OCI-LY7 (cell line): Measurements from ENCODE around the gene COL5A1. TPM values are rescaled to one million over a fixed set of nuclear protein-coding genes. Genes with fewer than 3 reads are reported as not detected.

Source experiments
- BruUV-seq: library from RNA; stranded (reverse); fragments of 400-500 nt; replicated peaks from 2 replicates; lab custom pipeline; 2021; lab: Mats Ljungman, UMichigan
- CTCF ChIA-PET: fragments of 300-600 bp; sonication (Branson Sonifier 250); formaldehyde crosslinking; loops from one replicate; lab custom pipeline; 2022; ENCODE audit warnings: antibody characterized with exemption; ENCODE audit not compliant: unreplicated experiment; lab: Charles Lee
- POLR2A ChIA-PET: fragments of 300-600 bp; sonication (Branson Sonifier 250); formaldehyde crosslinking; loops from one replicate; lab custom pipeline; 2022; ENCODE audit warnings: antibody characterized with exemption; lab: Charles Lee
- DNase-seq: peaks from one replicate; pipeline ENCODE4 v3.0.0-alpha.2; 2015; ENCODE audit warnings: low spot score
- H2AFZ ChIP-seq: fragments of 200-600 bp; sonication (generic), shearing (Covaris generic); 2 replicates; pipeline ENCODE4 v1.6.1; 2014; ENCODE audit warnings: mild to moderate bottlenecking, antibody characterized with exemption, low read length, moderate library complexity
- H3K27ac ChIP-seq: fragments of 200-600 bp; sonication (generic); 2 replicates; pipeline ENCODE4 v1.5.1; 2014; ENCODE audit warnings: mixed run types, low read depth, mild to moderate bottlenecking, moderate library complexity, low read length, inconsistent platforms; ENCODE audit not compliant: poor library complexity, severe bottlenecking
- H3K36me3 ChIP-seq: fragments of 200-600 bp; sonication (generic); 2 replicates; pipeline ENCODE4 v1.6.1; 2014; ENCODE audit warnings: mild to moderate bottlenecking, antibody characterized with exemption, low read length, moderate library complexity, mixed read lengths; ENCODE audit not compliant: insufficient read depth
- H3K4me1 ChIP-seq: fragments of 200-600 bp; sonication (generic); 2 replicates; pipeline ENCODE4 v1.5.1; 2014; ENCODE audit warnings: mild to moderate bottlenecking, low read length; ENCODE audit not compliant: insufficient read depth, poor library complexity, severe bottlenecking
- H3K4me2 ChIP-seq: fragments of 200-600 bp; sonication (generic); 2 replicates; pipeline ENCODE4 v1.6.1; 2014; ENCODE audit warnings: mild to moderate bottlenecking, low read length
- H3K4me3 ChIP-seq: fragments of 200-600 bp; sonication (generic); 2 replicates; pipeline ENCODE4 v1.5.1; 2014; ENCODE audit warnings: mild to moderate bottlenecking, low read depth, low read length; ENCODE audit not compliant: poor library complexity, severe bottlenecking
- H3K79me2 ChIP-seq: fragments of 200-600 bp; sonication (generic); 2 replicates; pipeline ENCODE4 v1.6.1; 2016; ENCODE audit warnings: low read depth, mild to moderate bottlenecking, low read length, moderate library complexity, mixed read lengths; ENCODE audit not compliant: insufficient read depth
- H3K9me2 ChIP-seq: fragments of 200-600 bp; sonication (generic); 2 replicates; pipeline ENCODE4 v1.6.1; 2016; ENCODE audit warnings: mild to moderate bottlenecking, low read length, mixed read lengths; ENCODE audit not compliant: insufficient read depth
- H3K9me3 ChIP-seq: fragments of 200-600 bp; sonication (generic); 2 replicates; pipeline ENCODE4 v1.6.1; 2014; ENCODE audit warnings: mild to moderate bottlenecking, mixed run types, low read length, mixed read lengths
- H4K20me1 ChIP-seq: fragments of 200-600 bp; sonication (generic); 2 replicates; pipeline ENCODE4 v1.6.1; 2014; ENCODE audit warnings: mild to moderate bottlenecking, antibody characterized with exemption, low read length, moderate library complexity, mixed read lengths; ENCODE audit not compliant: insufficient read depth
- CTCF ChIP-seq: fragments of 200-600 bp; sonication (generic); conservative IDR thresholded peaks from 2 replicates; pipeline ENCODE4 v1.5.1; 2014; ENCODE audit warnings: mild to moderate bottlenecking, antibody characterized with exemption, low read length, moderate library complexity, mixed read lengths
- EZH2phosphoT487 ChIP-seq: fragments of 200-600 bp; sonication (generic); IDR thresholded peaks from 2 replicates; pipeline ENCODE4 v1.6.1; 2018; ENCODE audit warnings: low read depth, borderline replicate concordance, mild to moderate bottlenecking, mixed run types, antibody characterized with exemption, low read length, moderate library complexity, mixed read lengths
- intact Hi-C: fragments of 100-400 bp; cut with micrococcal nuclease; formaldehyde crosslinking; loops from one replicate; pipeline ENCODE4 v1.10.0; 2022; ENCODE audit not compliant: unreplicated experiment
- total RNA-seq, 2 experiments: library from RNA; depleted of rRNA in 1 of 2; stranded (reverse); fragments of >200 nt in 1 of 2; shearing (Covaris generic) in 1 of 2; gene quantifications; 2 replicates each; pipeline ENCODE4 v1.2.3, GENCODE V29; 2014 to 2022

The COL5A1 gene
- total RNA-seq, 2 experiments from 2014 or later = 12.2 to 28.6 TPM

GRCh38 chr9:134835987-134836386 lies 194.4 kb downstream of the COL5A1 start:
- CTCF ChIA-PET = no interaction called here
- H3K4me2 ChIP-seq = no peak overlapping the region
- H3K9me3 ChIP-seq = no peaks in the 10 kb centered on the region
- no peak overlapping the region for H3K27ac ChIP-seq
- H3K4me3 ChIP-seq = no peak overlapping the region
- H3K79me2 ChIP-seq = no peaks in the 10 kb centered on the region
- no peak for DNase-seq
- no peaks in the 10 kb centered on the region for H3K9me2 ChIP-seq
- POLR2A ChIA-PET = no interaction called here
- no peaks in the 10 kb centered on the region for H3K36me3 ChIP-seq
- intact Hi-C loops = no loop called here
- no peak overlapping the region for H2AFZ ChIP-seq
- TF ChIP-seq EZH2phosphoT487 (no peak), CTCF (no peak)
- BruUV-seq = no TSS peak
- no peaks in the 10 kb centered on the region for H3K4me1 ChIP-seq
- no peaks in the 10 kb centered on the region for H4K20me1 ChIP-seq

GRCh38 chr9:134836406-134836970 lies 194.9 kb downstream of the COL5A1 start:
- Histone ChIP-seq H3K9me2 (no peaks in the 10 kb centered on the region), H3K27ac (no peak overlapping the region), H3K79me2 (no peaks in the 10 kb centered on the region), H3K4me1 (no peaks in the 10 kb centered on the region), H3K36me3 (no peaks in the 10 kb centered on the region), H4K20me1 (no peaks in the 10 kb centered on the region), H3K9me3 (no peaks in the 10 kb centered on the region), H3K4me2 (no peak overlapping the region), H2AFZ (no peak overlapping the region), H3K4me3 (no peak overlapping the region)
- no peak for DNase-seq
- intact Hi-C loops = no loop called here
- no TSS peak for BruUV-seq
- TF ChIP-seq EZH2phosphoT487 (no peak), CTCF (no peak)
- ChIA-PET POLR2A (no interaction called here), CTCF (no interaction called here)

GRCh38 chr9:134837529-134837928 lies 195.9 kb downstream of the COL5A1 start:
- intact Hi-C loops = no loop called here
- Histone ChIP-seq H3K27ac (no peak overlapping the region), H3K79me2 (no peaks in the 10 kb centered on the region), H2AFZ (no peak overlapping the region), H3K4me1 (no peaks in the 10 kb centered on the region), H3K36me3 (no peaks in the 10 kb centered on the region), H4K20me1 (no peaks in the 10 kb centered on the region), H3K4me2 (no peak overlapping the region), H3K9me2 (no peaks in the 10 kb centered on the region), H3K9me3 (no peaks in the 10 kb centered on the region), H3K4me3 (no peak overlapping the region)
- BruUV-seq = no TSS peak
- TF ChIP-seq CTCF = no peak
- no peak for TF ChIP-seq EZH2phosphoT487
- DNase-seq = no peak
- ChIA-PET POLR2A (no interaction called here), CTCF (interaction anchor here (0.7 kb wide), 1 partner anchor 498 kb away, joined by 3 read pairs; no protein-coding TSS in a partner anchor)
